Measurements from ENCODE around the gene RPUSD3. TPM values are rescaled to one million over a fixed set of nuclear protein-coding genes. Genes with fewer than 3 reads are reported as not detected.
A peak's percentile ranks its signal among the peaks of the same experiment; 100 is the strongest.

The RPUSD3 gene
- polyA plus RNA-seq, 2 of the 4 experiments (the other 2 are of a cell fraction) = 38.9 to 44.5 TPM

GRCh38 chr3:9792405-9793160 is 51.2 kb downstream of the RPUSD3 start, which contains the start of the genes ARPC4 and TADA3:
ARPC4 (plus strand) TSS chr3:9793082; CDS start chr3:9793122, 40 bp downstream.
TADA3 (minus strand) TSS chr3:9792473; CDS start chr3:9791466, 1,007 bp downstream.
- H3K9me3 ChIP-seq = no peaks in the 10 kb centered on the region
- POLR2A ChIA-PET = interaction anchor here (0.6 to 1.6 kb wide), 17 partner anchors 8 to 333 kb away, joined by 3 to 17 read pairs (median 3); partner anchors contain the start of genes BRPF1, CAMK1, CRELD1 and OGG1
- peak within 1 kb of the TSS; percentile 95 to 97 for H3K27ac ChIP-seq
- peak within 1 kb of the TSS; percentile 99 for H3K4me2 ChIP-seq
- CTCF ChIA-PET = interaction anchor here (0.7 to 1.2 kb wide), 7 partner anchors 10 to 154 kb away, joined by 3 to 5 read pairs (median 3); no protein-coding TSS in a partner anchor
- FAIRE-seq (no peak), ATAC-seq (peak; percentile 94 to 95), DNase-seq (ENCODE audit: low read depth in 1 of 2, low spot score in 1 of 2) (peak; percentile 94 to 96)
- WGBS (ENCODE audit: missing lambda C conversion rate) = under 1% methylated on average over 37 of the region's 65 CpGs
- H3K4me3 ChIP-seq = peak within 1 kb of the TSS; percentile 68
- H3K4me1 ChIP-seq = peaks cover 21% of the 10 kb centered on the region
- TF ChIP-seq RNF2 (IDR thresholded peaks at IDR 0.05; ENCODE audit: borderline replicate concordance, low read depth) (no peak), CHD2 (IDR thresholded peaks at IDR 0.05; ENCODE audit: low read length, partially characterized antibody) (peak; percentile 92), MAFK (IDR thresholded peaks at IDR 0.05; ENCODE audit: partially characterized antibody) (no peak), BHLHE40 (IDR thresholded peaks at IDR 0.05; ENCODE audit: low read depth, low read length) (peak; percentile 87), MAX (IDR thresholded peaks at IDR 0.05) (peak; percentile 56), SREBF2 (IDR thresholded peaks at IDR 0.05) (no peak), RARB (CRISPR knock-in tag; IDR thresholded peaks at IDR 0.05) (no peak), RAD21 (conservative IDR thresholded peaks at IDR 0.05 in 1 of 2, IDR thresholded peaks at IDR 0.05 in 1 of 2) (no peak), MAZ (IDR thresholded peaks at IDR 0.05; ENCODE audit: borderline replicate concordance, low read depth, low read length) (no peak), EHF (CRISPR knock-in tag; IDR thresholded peaks at IDR 0.05) (no peak), ZNF302 (CRISPR knock-in tag; IDR thresholded peaks at IDR 0.05) (no peak), TFCP2L1 (CRISPR knock-in tag; IDR thresholded peaks at IDR 0.05) (no peak), HEYL (CRISPR knock-in tag; IDR thresholded peaks at IDR 0.05) (no peak), JUN (IDR thresholded peaks at IDR 0.05) (peak; percentile 89 to 91), NR3C1 (IDR thresholded peaks at IDR 0.05) (no peak), ESRRA (IDR thresholded peaks at IDR 0.05; ENCODE audit: borderline replicate concordance, low read length) (no peak), HOXB13 (CRISPR knock-in tag; IDR thresholded peaks at IDR 0.05; ENCODE audit: low read depth) (no peak), GATA3 (IDR thresholded peaks at IDR 0.05; ENCODE audit: borderline replicate concordance) (peak; percentile 87; the same call in 1 of the 2 replicates), FOSB (CRISPR knock-in tag; IDR thresholded peaks at IDR 0.05) (no peak), EHMT2 (IDR thresholded peaks at IDR 0.05; ENCODE audit: low read depth) (no peak), CBX2 (IDR thresholded peaks at IDR 0.05; ENCODE audit: borderline replicate concordance, low read depth) (no peak), SMC3 (IDR thresholded peaks at IDR 0.05) (no peak), ZFP36 (IDR thresholded peaks at IDR 0.05; ENCODE audit: borderline replicate concordance, partially characterized antibody) (no peak), PHF8 (IDR thresholded peaks at IDR 0.05; ENCODE audit: borderline replicate concordance, low read depth) (peak; percentile 28), MYC (IDR thresholded peaks at IDR 0.05; ENCODE audit: borderline replicate concordance, low read length) (no peak), POLR2A (IDR thresholded peaks at IDR 0.05; ENCODE audit: low read length) (peak; percentile 44), CEBPB (IDR thresholded peaks at IDR 0.05) (no peak), NFE2L2 (conservative IDR thresholded peaks at IDR 0.05; ENCODE audit: low read length) (no peak), ELK1 (IDR thresholded peaks at IDR 0.05; ENCODE audit: low read depth, low read length) (peak; percentile 71; the same call in 1 of the 2 replicates), POLR2AphosphoS2 (conservative IDR thresholded peaks at IDR 0.05; ENCODE audit: low read length) (no peak)
- TF ChIP-seq, protein P1, sequence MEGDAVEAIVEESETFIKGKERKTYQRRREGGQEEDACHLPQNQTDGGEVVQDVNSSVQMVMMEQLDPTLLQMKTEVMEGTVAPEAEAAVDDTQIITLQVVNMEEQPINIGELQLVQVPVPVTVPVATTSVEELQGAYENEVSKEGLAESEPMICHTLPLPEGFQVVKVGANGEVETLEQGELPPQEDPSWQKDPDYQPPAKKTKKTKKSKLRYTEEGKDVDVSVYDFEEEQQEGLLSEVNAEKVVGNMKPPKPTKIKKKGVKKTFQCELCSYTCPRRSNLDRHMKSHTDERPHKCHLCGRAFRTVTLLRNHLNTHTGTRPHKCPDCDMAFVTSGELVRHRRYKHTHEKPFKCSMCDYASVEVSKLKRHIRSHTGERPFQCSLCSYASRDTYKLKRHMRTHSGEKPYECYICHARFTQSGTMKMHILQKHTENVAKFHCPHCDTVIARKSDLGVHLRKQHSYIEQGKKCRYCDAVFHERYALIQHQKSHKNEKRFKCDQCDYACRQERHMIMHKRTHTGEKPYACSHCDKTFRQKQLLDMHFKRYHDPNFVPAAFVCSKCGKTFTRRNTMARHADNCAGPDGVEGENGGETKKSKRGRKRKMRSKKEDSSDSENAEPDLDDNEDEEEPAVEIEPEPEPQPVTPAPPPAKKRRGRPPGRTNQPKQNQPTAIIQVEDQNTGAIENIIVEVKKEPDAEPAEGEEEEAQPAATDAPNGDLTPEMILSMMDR (IDR thresholded peaks at IDR 0.05) = no peak
- TF ChIP-seq, protein P2, sequence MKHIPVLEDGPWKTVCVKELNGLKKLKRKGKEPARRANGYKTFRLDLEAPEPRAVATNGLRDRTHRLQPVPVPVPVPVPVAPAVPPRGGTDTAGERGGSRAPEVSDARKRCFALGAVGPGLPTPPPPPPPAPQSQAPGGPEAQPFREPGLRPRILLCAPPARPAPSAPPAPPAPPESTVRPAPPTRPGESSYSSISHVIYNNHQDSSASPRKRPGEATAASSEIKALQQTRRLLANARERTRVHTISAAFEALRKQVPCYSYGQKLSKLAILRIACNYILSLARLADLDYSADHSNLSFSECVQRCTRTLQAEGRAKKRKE (CRISPR knock-in tag; IDR thresholded peaks at IDR 0.05; ENCODE audit: low read depth) = no peak
- TF ChIP-seq, protein P3, sequence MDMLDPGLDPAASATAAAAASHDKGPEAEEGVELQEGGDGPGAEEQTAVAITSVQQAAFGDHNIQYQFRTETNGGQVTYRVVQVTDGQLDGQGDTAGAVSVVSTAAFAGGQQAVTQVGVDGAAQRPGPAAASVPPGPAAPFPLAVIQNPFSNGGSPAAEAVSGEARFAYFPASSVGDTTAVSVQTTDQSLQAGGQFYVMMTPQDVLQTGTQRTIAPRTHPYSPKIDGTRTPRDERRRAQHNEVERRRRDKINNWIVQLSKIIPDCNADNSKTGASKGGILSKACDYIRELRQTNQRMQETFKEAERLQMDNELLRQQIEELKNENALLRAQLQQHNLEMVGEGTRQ (IDR thresholded peaks at IDR 0.05) = no peak
- TF ChIP-seq, protein P4, sequence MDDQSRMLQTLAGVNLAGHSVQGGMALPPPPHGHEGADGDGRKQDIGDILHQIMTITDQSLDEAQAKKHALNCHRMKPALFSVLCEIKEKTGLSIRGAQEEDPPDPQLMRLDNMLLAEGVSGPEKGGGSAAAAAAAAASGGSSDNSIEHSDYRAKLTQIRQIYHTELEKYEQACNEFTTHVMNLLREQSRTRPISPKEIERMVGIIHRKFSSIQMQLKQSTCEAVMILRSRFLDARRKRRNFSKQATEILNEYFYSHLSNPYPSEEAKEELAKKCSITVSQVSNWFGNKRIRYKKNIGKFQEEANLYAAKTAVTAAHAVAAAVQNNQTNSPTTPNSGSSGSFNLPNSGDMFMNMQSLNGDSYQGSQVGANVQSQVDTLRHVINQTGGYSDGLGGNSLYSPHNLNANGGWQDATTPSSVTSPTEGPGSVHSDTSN (IDR thresholded peaks at IDR 0.05) = no peak
- TF ChIP-seq, protein P5, sequence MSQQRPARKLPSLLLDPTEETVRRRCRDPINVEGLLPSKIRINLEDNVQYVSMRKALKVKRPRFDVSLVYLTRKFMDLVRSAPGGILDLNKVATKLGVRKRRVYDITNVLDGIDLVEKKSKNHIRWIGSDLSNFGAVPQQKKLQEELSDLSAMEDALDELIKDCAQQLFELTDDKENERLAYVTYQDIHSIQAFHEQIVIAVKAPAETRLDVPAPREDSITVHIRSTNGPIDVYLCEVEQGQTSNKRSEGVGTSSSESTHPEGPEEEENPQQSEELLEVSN (IDR thresholded peaks at IDR 0.05; ENCODE audit: borderline replicate concordance, low read depth) = no peak; the same call in 1 of the 2 replicates
